SH-SY5Y (cell line): ENCODE data around the gene C1QTNF2.

Experiments
- GATA2 ChIP-seq: IDR thresholded peaks from 2 replicates; pipeline ENCODE4 v1.6.1; 2011; ENCODE audit warnings: mild to moderate bottlenecking, low read depth, low read length
- GATA3 ChIP-seq: IDR thresholded peaks from 2 replicates; pipeline ENCODE4 v1.6.1; 2011; ENCODE audit warnings: low read depth, mild to moderate bottlenecking, low read length, moderate library complexity

GRCh38 chr5:160382346-160382745 is 11.9 kb upstream of the C1QTNF2 start:
- no peak for TF ChIP-seq GATA2
- TF ChIP-seq GATA3, result no peak
